HG03097 (cell line): ENCODE measurements around the gene STAT3.
"Not testable (repeated sequence)": the region's sequence is repeated elsewhere in the genome, so short reads cannot be mapped to it uniquely, and the experiment has no call there.

Source experiments
- ATAC-seq: cut with Tn5 transposase; IDR thresholded peaks from one replicate; pipeline ENCODE4 v1.9.1; 2021; ENCODE audit not compliant: unreplicated experiment, low FRiP score

Gene STAT3

GRCh38 chr17:42317967-42318366 lies 70.3 kb downstream of the STAT3 start:
- ATAC-seq = not testable (repeated sequence)

- ATAC-seq = no peak
These were observed 70.9 kb downstream of the STAT3 start for GRCh38 chr17:42317266-42317845.

- no peak for ATAC-seq
These were observed 71.5 kb downstream of the STAT3 start for GRCh38 chr17:42316755-42317154.

- ATAC-seq = no peak
These were observed 72.7 kb downstream of the STAT3 start for GRCh38 chr17:42315402-42316156.

GRCh38 chr17:42313773-42314566 lies 74.3 kb downstream of the STAT3 start:
- ATAC-seq = no peak

GRCh38 chr17:42313389-42313772 lies 74.9 kb downstream of the STAT3 start:
- no peak for ATAC-seq

- ATAC-seq = no peak
These were observed 75.7 kb downstream of the STAT3 start for GRCh38 chr17:42312285-42313130.

- no peak for ATAC-seq
These were observed 76.3 kb downstream of the STAT3 start for GRCh38 chr17:42312035-42312284.

GRCh38 chr17:42311240-42312034 lies 76.8 kb downstream of the STAT3 start:
- ATAC-seq = no peak

GRCh38 chr17:42310787-42311215 lies 77.4 kb downstream of the STAT3 start:
- ATAC-seq = no peak

- ATAC-seq = no peak
These were observed 78.1 kb downstream of the STAT3 start for GRCh38 chr17:42309986-42310786.

GRCh38 chr17:42309142-42309541 lies 79.1 kb downstream of the STAT3 start:
- ATAC-seq = no peak

GRCh38 chr17:42308446-42308845 lies 79.8 kb downstream of the STAT3 start:
- ATAC-seq = no peak

GRCh38 chr17:42307362-42307927 lies 80.8 kb downstream of the STAT3 start:
- no peak for ATAC-seq

GRCh38 chr17:42306385-42306667 lies 81.9 kb downstream of the STAT3 start:
- no peak for ATAC-seq

GRCh38 chr17:42305543-42306384 lies 82.5 kb downstream of the STAT3 start:
- ATAC-seq = no peak

- ATAC-seq = not testable (repeated sequence)
These were observed 83.3 kb downstream of the STAT3 start for GRCh38 chr17:42305031-42305330.

GRCh38 chr17:42304187-42305030 lies 83.8 kb downstream of the STAT3 start:
- no peak for ATAC-seq
